Measurements from ENCODE around the gene TAF11.
"Not testable (repeated sequence)": the region's sequence is repeated elsewhere in the genome, so short reads cannot be mapped to it uniquely, and the experiment has no call there.

The TAF11 gene

DNA sequence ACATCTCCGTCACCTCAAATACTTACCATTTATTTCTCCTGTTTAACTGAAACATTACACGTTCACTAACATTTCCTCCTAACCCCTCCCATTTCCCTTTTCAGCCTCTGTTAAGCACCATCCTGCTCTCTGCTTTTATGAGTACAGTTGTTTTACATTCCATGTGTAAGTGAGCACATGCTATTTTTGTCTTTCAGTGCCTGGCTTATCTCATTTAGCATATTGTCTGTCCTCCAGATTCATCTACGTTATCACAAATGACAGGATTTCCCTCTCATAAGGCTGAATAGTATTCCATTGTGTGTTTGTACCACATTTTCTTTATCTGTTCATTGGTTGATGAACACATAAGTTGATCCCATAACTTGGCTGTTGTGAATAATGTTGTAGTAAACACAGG lies 22.7 kb downstream of the TAF11 start:
- DNase-seq (ENCODE audit: low spot score) = no peak

DNA sequence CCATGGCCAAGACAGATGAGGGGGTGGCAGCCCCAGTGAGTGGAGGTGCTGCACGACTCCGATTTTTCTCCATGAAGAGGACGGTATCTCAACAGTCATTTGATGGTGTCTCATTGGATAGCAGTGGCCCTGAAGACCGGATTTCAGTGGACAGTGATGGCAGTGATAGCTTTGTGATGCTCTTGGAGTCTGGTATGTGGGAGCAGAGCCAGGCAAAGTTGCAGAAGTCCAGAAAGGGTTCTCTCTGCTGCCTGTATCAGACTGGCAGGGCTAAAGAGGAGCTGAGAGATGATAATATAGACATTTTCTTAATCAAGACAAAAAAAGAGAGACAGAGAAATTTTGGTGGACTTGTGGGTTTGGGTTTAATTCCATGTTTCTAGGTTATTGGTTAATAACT lies 23.8 kb downstream of the TAF11 start:
- no peak for DNase-seq (ENCODE audit: low spot score)

DNA sequence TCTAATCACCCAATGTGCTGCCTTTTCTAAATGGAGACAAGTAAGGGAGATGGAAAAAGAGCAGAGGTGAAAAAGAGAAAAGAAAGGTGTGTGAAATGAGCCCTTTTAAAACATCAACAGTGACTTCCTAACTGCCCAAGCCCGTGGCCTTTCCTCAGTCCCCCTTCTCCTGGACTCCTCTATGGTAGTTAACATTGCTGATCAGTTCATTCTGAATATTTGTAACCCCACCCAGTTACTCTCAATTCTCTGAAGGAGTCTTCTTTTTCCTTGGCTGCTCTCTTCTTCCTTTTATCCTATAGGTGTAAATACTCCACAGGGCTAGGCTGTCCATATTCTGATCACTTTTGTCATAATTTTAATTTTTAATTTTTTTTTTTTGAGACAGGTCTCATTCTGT lies 27.1 kb downstream of the TAF11 start:
- no peak for DNase-seq (ENCODE audit: low spot score)

DNA sequence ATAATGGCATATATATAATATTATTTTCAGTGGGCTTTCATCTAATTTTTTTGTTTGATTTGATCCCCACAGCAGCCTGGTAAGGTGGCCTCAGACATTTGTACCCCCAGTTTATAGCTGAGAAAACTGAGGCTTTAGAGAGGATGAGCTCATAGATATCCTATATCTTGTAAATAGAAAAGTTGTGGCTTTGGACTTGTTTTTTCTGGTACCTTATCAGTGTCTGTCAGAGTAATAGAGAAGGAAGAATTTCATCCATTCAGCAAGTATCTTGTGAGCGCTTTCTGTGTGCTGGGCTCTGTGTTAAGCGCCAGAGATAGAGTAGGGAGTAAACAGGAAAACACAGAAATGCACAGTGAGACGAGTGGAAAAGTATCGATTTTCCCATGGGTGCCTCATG lies 27.9 kb downstream of the TAF11 start:
- no peak for DNase-seq (ENCODE audit: low spot score)

DNA sequence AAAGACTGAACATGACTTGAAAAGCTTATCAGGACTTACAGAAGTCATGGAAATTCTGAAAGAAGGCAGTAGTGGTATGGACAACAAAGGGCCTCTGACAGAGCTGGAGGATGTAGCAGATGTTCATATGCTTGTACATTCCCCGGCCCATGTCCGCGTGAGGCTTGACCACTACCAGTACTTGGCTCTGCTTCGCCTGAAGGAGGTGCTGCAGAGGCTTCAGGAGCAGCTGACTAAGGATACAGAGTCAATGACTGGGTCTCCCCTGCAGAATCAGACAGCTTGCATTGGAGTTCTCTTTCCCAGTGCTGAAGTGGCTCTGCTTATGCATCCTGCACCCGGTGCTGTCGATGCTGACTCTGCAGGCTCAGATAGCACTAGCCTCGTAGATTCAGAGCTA lies 29.2 kb downstream of the TAF11 start:
- no peak for DNase-seq (ENCODE audit: low spot score)

DNA sequence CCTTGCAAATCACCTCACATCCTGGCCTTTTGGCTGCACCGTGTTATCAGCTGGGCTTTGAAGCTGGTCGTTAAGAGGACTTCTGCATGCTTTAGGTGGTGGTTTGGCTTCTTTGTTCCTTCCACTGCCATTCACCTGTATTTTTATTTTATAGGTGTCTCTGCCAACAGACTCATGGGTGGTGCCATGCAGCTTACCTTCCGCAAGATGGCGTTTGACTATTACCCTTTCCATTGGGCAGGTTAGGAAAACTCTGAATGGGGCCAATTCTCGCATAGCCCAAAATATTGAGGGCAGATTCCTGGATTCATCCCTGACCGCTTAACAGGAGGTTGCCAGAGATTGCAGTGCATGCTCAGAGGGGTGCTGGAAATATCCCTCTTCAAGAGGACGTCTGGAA lies 32.4 kb downstream of the TAF11 start:
- DNase-seq (ENCODE audit: low spot score) = no peak

DNA sequence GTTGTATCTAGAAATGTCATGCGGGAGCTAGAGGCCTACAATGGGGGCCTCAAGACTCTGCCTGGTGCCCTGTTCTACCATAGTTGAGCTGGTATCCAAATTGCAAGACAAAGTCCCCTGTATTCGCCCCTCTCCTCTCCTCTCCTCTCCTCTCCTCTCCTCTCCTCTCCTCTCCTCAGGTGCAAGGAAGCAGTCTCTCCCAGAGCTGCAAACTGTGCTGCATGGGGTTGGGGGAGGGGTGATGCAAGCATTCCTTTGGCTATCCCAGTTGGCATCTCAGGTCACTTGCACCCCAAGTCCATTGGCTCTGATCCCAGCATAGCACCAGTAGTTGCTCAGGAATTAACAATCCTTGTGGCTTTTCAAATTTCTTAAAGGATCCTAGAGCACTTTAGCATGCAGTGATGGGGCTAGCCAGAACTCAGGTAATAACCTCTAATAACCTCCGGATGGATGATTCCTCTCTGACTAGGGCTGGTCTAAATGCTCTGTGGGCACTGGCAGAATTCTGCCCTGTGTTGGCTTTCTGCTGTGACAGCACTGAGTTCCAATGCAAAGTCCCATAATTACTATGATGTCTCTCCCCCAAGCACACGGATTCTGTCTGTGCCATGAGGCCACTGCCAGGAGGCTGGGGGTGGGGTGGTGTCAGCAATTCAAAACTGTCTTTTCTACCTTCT lies 35.3 kb downstream of the TAF11 start:
- DNase-seq (ENCODE audit: low spot score) = no peak

DNA sequence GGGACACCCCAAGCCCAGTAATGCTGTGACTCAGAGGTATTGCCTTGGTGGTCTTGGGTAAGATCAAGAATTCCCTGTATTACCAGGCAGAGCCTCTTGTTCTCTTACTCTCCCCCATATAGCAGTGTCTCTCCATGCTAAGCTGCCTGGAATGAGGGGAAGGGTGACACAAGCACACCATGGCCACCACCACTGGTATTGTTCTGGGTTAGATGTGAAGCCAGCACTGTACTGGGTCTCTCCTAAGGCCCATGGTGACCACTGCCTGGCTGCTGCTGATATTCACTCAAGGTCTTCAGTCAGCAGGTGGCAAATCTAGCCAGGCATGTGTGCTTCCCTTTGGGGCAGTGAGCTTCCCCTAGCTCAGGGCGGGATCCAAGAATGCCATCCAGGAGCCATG lies 36.5 kb downstream of the TAF11 start:
- no peak for DNase-seq (ENCODE audit: low spot score)

DNA sequence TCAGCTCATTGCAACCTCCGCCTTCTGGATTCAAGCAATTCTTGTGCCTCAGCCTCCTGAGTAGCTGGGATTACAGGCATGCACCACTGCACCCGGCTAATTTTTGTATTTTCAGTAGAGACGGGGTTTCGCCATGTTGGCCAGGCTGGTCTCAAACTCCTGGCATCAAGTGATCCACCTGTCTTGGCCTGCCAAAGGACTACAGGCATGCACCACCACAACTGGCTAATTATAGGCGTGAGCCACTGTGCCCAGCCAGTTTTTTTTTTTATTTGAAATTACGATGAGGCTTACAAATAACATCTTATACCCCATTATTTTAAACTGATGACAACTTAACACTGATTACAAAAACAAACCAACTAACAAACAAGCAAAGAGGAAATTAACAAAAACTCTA lies 38.8 kb downstream of the TAF11 start:
- DNase-seq (ENCODE audit: low spot score) = not testable (repeated sequence)

DNA sequence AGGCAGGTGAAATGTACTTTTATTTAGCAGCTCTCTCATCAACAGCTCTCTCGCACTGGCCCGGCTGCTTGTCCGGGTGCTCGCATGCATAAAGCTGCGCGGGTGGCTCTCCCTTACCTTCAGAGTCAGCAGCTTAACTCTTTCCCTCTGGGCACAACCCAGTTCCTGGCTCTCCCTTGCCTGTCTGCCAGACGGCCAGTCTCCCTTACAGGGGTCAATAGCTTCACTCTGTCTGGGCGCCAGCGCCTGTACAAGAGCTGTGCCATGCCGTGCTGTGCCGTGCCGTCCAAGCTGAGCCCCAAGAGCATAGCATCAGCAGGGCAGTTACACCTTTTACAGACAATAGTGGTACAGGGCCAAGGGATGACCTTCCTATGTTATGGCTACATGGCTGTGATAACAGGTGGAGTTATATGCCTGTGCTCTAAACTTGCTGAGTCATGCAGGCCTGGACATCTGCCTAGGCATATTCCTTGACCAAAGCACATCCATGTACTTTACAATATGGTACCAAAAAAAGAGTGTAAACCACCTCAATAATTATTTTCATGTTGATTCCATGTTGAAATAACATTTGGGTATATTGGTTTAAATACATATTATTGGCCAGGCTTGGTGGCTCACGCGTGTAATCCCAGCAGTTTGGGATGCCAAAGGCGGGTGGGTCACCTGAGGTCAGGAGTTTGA lies 48.0 kb downstream of the TAF11 start:
- no peak for DNase-seq (ENCODE audit: low spot score)

DNA sequence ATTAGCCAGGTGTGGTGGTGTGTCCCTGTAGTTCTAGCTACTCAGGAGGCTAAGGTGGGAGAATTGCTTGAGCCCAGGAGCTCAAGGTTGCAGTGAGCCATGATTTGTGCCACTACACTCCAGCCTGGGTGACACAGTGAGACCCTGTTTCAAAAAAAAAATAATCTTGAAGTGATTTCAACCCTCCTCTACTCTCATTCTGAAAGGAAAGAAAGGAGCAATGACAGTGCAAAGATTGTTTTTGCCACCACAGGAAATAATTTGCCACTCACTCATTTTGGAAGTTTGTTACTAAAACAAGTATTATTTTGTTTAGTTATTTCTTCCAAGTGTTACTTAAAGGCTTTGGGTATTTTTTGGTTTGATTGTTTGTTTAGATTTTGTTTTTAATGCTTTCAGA lies 50.3 kb downstream of the TAF11 start:
- no peak for DNase-seq (ENCODE audit: low spot score)

DNA sequence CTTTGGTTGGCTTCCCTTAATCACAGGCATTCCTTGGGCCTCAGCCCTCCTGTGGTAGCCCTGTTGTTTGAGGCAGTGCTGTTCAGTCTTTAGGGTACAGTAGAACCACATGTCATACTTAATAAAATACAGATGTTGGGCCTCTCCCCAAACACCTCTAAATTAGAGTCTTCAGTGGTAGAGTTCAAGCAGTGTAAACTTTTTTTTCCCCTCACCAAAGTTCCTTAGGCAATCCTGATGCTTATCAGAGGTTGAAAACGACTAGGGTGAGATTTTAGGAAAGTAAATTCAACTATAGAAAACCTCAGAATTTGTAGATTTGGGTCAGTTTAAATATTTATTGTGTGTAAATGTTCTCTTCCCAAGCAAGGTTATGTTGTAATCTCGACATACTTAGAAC lies 51.4 kb downstream of the TAF11 start:
- DNase-seq (ENCODE audit: low spot score) = no peak

DNA sequence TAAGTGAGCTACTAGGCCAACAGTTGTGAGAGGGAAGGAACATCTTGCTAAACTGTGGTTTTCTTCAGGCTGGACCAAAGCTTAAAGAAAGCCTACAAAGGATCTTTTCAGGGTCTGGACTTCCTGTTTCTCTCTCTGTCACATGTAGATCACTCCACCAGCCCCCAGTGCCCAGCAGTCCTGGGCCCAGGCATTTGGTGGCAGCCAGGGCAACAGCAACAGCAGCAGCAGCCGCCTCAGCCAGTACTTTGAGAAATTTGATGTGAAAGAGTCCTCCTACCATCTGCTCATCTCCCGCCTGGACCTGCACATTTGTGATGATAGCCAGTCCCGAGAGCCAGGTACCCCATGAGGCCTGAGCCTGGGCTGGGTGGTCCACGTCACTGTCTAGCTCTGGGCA lies 51.8 kb downstream of the TAF11 start:
- DNase-seq (ENCODE audit: low spot score) = no peak

DNA sequence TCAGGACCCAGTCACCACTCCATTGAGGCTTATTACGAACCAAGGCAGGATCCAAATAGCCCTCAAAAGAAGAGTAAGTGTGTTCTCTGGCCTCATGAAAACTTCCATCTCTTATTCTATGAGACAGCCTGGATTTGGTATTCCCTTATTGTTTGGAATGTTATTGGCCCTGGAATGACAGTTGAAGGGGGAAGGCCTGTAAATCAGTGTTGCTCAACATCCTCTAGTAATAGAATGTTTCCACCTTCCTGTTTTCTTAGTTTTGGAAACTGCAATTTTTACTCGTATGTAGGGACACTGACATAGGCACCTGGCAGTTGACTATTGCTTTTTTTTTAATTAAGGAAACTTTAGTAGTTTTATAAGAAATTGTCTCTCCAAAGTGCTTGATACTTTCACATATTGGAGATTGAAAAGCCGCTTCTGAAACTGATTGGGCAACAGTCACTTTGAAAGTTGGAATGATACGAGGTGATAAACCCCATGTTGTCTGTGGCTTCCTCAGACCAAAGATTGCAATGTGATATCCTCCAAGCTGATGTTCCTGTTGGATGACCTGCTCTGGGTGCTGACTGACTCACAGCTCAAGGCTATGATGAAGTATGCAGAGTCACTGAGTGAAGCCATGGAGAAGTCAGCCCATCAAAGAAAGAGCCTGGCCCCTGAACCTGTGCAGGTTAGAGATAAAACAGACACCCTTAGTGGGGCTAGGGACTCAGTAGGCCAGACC lies 52.9 kb downstream of the TAF11 start:
- DNase-seq (ENCODE audit: low spot score) = peak; percentile 34

DNA sequence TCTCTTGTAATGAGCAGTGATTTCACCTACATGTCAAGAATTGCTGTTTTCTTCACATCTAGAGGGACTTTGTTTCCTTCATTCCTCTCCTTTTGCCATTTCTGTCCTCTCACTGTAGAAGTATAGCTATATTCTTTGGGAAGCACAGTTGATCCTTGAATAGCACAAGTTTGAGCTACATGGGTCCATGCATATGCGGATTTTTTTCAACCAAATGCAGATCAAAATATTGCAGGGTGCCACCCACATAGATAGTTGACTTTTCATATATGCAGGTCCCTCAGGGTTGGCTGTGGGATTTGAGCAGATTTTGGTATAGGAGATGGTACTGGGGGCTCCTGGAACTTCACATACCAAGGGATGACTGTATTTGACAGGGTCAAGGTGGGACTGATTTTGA lies 54.9 kb downstream of the TAF11 start:
- no peak for DNase-seq (ENCODE audit: low spot score)

DNA sequence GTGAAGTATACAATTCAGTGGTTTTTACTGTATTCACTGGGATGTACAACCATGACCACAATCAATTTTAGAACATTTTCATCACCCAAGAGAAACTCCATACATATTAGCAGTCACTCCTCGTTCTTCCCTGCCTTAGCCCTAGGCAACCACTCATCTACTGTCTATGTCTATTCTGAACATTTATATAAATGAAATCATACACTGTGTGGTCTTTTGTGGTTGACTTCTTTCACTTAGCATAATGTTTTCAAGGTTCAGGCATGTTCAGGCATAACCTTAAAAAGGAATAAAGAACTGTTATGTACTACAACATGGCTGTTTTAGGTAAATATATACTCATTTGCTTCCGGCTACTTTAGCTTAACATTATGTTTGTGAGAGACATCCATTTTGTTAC lies 58.7 kb downstream of the TAF11 start:
- DNase-seq (ENCODE audit: low spot score) = no peak
